K562 (cell line): ENCODE measurements around the gene ACOD1.
"Not testable (repeated sequence)": the region's sequence is repeated elsewhere in the genome, so short reads cannot be mapped to it uniquely, and the experiment has no call there.

Experiments
- BRF1 ChIP-seq: IDR thresholded peaks from 3 replicates; pipeline ENCODE4 v1.6.1; 2011; ENCODE audit warnings: borderline replicate concordance, mild to moderate bottlenecking; ENCODE audit not compliant: insufficient read length; ENCODE audit errors: extremely low read depth
- CREB3 ChIP-seq: fragments of 450-650 bp; conservative IDR thresholded peaks from 2 replicates; pipeline ENCODE4 v1.6.1; 2016; ENCODE audit warnings: missing genetic modification characterization, low read depth, mild to moderate bottlenecking, missing compliant biosample characterization, moderate library complexity
- CTCF ChIP-seq, 3 experiments: IDR thresholded peaks in 2 of 3; conservative IDR thresholded peaks in 1 of 3; 2 replicates each; pipeline ENCODE4 v1.5.1; 2011 to 2012; ENCODE audit warnings: low read length in 3 of 3, mild to moderate bottlenecking in 3 of 3, control low read depth in 2 of 3, improper control_type of control experiment in 1 of 3, inconsistent platforms in 1 of 3, low read depth in 1 of 3, mixed read lengths in 1 of 3, moderate library complexity in 1 of 3; ENCODE audit not compliant: insufficient read depth in 2 of 3
- FOS ChIP-seq: IDR thresholded peaks from 3 replicates; pipeline ENCODE4 v1.6.1; 2011; ENCODE audit not compliant: insufficient read length; ENCODE audit errors: extremely low read depth
- NFE2 ChIP-seq: IDR thresholded peaks from 2 replicates; pipeline ENCODE4 v1.6.1; 2014; ENCODE audit warnings: antibody characterized with exemption, low read depth
- RB1 ChIP-seq: fragments of 450-650 bp; IDR thresholded peaks from 2 replicates; pipeline ENCODE4 v1.6.1; 2017; ENCODE audit warnings: low read depth, mild to moderate bottlenecking
- SNRNP70 ChIP-seq: fragments of 200-400 bp; formaldehyde crosslinking; optimal IDR thresholded peaks from 2 replicates; pipeline ENCODE3; 2017; ENCODE audit warnings: low read depth, low read length
- ZNF140 ChIP-seq: fragments of 250-450 bp; sonication (Bioruptor Pico); IDR thresholded peaks from 2 replicates; pipeline ENCODE4 v1.8.0; 2021; ENCODE audit warnings: moderate library complexity, mild to moderate bottlenecking, inconsistent platforms

GRCh38 chr13:76899066-76899465 lies 49.2 kb upstream of the ACOD1 start:
- TF ChIP-seq SNRNP70; CREB3 (tag); FOS; CTCF (IDR thresholded peaks at IDR 0.05 in 2 of 3, conservative IDR thresholded peaks at IDR 0.05 in 1 of 3; ENCODE audit: insufficient read depth in 2 of 3, low read depth in 1 of 3, low read length in 3 of 3); ZNF140 (CRISPR knock-in tag); NFE2; RB1; BRF1: not testable (repeated sequence)
